Stimulated activated CD4-positive, alpha-beta T cell treated with anti-CD3 and anti-CD28 coated beads, Interleukin-4, amount 100 ng/mL, for 4 hours (primary cell): ENCODE measurements around the gene SSC5D.

ENCODE experiments used
- DNase-seq, 2 experiments: peaks; one replicate each; pipeline ENCODE4 v3.0.0-alpha.2; 2020

The SSC5D gene

GRCh38 chr19:55567708-55568328 is 79.6 kb downstream of the SSC5D start:
- DNase-seq, result no peak
